Mammary epithelial cell (primary cell): ENCODE measurements around the gene USP32.

Experiments used
- EZH2 ChIP-seq: IDR thresholded peaks from 2 replicates; pipeline ENCODE4 v1.6.1; 2012; ENCODE audit warnings: low read length, inconsistent platforms, borderline replicate concordance
- TF ChIP-seq, protein P1 (sequence below), 2 donors: IDR thresholded peaks in 1 of 2; conservative IDR thresholded peaks in 1 of 2; 2 replicates each; pipeline ENCODE4 v1.5.1; 2011 to 2012; ENCODE audit warnings: inconsistent platforms in 2 of 2, low read length in 2 of 2, mild to moderate bottlenecking in 2 of 2, control low read depth in 1 of 2, low read depth in 1 of 2; ENCODE audit not compliant: insufficient read depth in 1 of 2; ENCODE audit errors: extremely low read depth in 1 of 2

DNA sequence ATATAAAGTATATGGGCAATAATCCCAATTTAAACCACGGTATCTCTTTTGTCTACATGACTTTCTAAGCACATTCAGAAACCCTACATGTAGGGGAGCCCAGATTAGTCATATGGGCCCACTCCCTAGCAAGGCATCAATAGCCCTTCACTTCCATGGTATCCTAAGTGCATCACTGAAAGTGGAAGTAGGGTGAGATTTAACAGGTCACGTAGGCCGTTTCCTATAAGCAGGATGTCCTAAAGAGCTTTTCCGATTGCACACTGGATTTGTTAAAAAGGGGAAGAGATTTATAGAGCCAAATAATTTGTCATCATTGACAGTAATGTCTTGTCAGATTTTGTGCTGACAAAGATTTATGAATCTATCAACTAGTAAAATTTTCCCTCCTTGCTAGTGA is 203.2 kb downstream of the USP32 start:
- TF ChIP-seq, protein P1, sequence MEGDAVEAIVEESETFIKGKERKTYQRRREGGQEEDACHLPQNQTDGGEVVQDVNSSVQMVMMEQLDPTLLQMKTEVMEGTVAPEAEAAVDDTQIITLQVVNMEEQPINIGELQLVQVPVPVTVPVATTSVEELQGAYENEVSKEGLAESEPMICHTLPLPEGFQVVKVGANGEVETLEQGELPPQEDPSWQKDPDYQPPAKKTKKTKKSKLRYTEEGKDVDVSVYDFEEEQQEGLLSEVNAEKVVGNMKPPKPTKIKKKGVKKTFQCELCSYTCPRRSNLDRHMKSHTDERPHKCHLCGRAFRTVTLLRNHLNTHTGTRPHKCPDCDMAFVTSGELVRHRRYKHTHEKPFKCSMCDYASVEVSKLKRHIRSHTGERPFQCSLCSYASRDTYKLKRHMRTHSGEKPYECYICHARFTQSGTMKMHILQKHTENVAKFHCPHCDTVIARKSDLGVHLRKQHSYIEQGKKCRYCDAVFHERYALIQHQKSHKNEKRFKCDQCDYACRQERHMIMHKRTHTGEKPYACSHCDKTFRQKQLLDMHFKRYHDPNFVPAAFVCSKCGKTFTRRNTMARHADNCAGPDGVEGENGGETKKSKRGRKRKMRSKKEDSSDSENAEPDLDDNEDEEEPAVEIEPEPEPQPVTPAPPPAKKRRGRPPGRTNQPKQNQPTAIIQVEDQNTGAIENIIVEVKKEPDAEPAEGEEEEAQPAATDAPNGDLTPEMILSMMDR (conservative IDR thresholded peaks at IDR 0.05 in 1 of 2, IDR thresholded peaks at IDR 0.05 in 1 of 2; ENCODE audit: extremely low read depth in 1 of 2, insufficient read depth in 1 of 2, low read depth in 1 of 2, low read length in 2 of 2), result no peak
- TF ChIP-seq EZH2, result no peak
